ENCODE measurements around the gene IER2.

DNA sequence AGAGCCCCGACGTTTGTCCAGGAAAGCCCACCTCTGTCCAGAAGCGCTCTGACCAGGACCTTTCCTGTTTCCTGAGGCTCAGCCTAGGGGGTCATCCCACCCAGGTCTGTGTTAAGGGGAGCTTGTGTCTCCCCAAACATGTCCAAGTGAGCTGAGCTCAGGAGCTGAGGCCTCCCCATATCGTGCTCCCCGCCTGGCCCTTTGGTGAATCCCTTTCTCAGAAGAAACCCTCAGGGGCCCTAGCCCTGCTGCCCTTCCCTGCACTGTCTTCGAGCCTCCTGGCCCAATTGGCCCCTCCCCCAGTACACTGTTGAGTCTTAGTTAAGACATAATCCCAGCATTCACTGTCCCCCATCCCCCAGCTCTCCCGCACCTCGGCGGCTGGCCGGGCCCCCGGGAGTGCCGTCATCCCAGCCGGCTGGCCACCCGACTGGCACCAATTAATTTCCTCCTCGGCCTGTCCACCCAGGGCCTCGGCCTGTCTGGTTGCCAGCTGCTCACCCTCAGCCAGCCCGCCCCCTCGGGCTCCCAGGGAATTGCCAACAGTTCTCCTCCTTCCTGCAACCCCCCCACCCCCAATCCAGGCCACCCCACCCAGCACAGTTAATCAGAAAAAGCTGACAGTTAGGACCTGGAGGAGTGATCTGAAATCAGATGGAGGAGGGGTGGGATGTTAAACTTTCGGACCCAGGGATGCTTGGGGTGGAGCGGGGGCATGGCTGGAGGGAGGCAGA lies 13.6 kb downstream of the IER2 start:
- TF ChIP-seq, protein P1, sequence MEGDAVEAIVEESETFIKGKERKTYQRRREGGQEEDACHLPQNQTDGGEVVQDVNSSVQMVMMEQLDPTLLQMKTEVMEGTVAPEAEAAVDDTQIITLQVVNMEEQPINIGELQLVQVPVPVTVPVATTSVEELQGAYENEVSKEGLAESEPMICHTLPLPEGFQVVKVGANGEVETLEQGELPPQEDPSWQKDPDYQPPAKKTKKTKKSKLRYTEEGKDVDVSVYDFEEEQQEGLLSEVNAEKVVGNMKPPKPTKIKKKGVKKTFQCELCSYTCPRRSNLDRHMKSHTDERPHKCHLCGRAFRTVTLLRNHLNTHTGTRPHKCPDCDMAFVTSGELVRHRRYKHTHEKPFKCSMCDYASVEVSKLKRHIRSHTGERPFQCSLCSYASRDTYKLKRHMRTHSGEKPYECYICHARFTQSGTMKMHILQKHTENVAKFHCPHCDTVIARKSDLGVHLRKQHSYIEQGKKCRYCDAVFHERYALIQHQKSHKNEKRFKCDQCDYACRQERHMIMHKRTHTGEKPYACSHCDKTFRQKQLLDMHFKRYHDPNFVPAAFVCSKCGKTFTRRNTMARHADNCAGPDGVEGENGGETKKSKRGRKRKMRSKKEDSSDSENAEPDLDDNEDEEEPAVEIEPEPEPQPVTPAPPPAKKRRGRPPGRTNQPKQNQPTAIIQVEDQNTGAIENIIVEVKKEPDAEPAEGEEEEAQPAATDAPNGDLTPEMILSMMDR (IDR thresholded peaks at IDR 0.05; ENCODE audit: low read length) = no peak
- TF ChIP-seq EZH2 (IDR thresholded peaks at IDR 0.05; ENCODE audit: borderline replicate concordance, low read length) = no peak
